Measurements from ENCODE around the gene GDI2.

DNA sequence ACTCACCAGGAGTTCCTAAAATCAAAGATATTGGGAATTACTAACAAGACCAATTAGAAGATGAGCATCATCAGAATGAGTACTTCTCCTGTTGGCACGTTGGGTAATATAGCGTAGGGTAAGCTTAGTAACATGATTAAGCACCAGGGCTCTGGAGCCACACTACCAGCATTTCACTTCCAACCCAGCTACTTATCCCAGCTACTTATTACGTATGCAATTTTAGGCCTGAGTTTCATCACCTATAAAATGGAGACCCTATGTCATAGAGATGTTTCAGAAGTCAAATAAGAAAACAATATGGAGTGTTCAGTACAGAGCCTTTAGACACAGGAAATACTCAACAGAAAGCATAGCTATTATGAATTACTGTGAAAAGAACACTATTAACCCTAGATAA, 19.0 kb downstream of the GDI2 start:
- TF ChIP-seq POLR2A (IDR thresholded peaks at IDR 0.05; ENCODE audit: low read depth, low read length) (no peak), POLR2AphosphoS5 (IDR thresholded peaks at IDR 0.05; ENCODE audit: low read depth, low read length) (no peak), TAF1 (IDR thresholded peaks at IDR 0.05; ENCODE audit: low read depth, low read length) (no peak)
